K562 (cell line): ENCODE measurements around the gene FBN1. TPM values are rescaled to one million over a fixed set of nuclear protein-coding genes. Genes with fewer than 3 reads are reported as not detected.

Experiments
- ATAC-seq: fragments of 200-7000 bp; cut with Tn5 transposase; 3 replicates; pipeline ENCODE4 v1.9.1; 2020; ENCODE audit warnings: moderate library complexity
- BruUV-seq: library from RNA; stranded (reverse); fragments of 400-500 nt; replicated peaks from 2 replicates; lab custom pipeline; 2021; lab: Mats Ljungman, UMichigan
- CTCF ChIA-PET: fragments of 300-600 bp; formaldehyde crosslinking; extraction: SDS; loops from one replicate; lab custom pipeline; 2021; ENCODE audit warnings: low intra/inter-chr PET ratio; lab: Yijun Ruan, JAX
- POLR2A ChIA-PET: fragments of 300-600, 350-650 bp; sonication (Branson Sonifier 250); formaldehyde crosslinking; extraction: SDS; loops from one replicate; lab custom pipeline; 2021; ENCODE audit warnings: antibody characterized with exemption, inconsistent platforms; lab: Yijun Ruan, JAX
- DNase-seq, 4 experiments: peaks; one replicate each; pipeline versions ENCODE4 v3.0.0 to v3.0.0-alpha.2; 2011 to 2018; ENCODE audit warnings: low spot score in 3 of 4, mixed read lengths in 3 of 4; ENCODE audit errors: extremely low read depth in 1 of 4
- FAIRE-seq: peaks from 2 replicates; lab custom pipeline; 2011; peaks lifted over from hg19 to GRCh38; lab: Jason Lieb, UNC
- H2AFZ ChIP-seq: 2 replicates; pipeline ENCODE4 v1.6.0; 2011; ENCODE audit warnings: low read depth, low read length, control low read depth, inconsistent platforms
- H3K27ac ChIP-seq: fragments of 200-600 bp; 3 replicates; pipeline ENCODE4 v1.8.0; 2011; ENCODE audit warnings: low read depth, mild to moderate bottlenecking, control low read depth, inconsistent platforms, low read length, moderate library complexity, mixed read lengths; ENCODE audit errors: extremely low read depth
- H3K27me3 ChIP-seq, 2 experiments: fragments of 300-600 bp in 1 of 2; 2 replicates in 1 of 2; 3 replicates in 1 of 2; pipeline versions ENCODE4 v1.6.0 to v1.8.0; 2011; ENCODE audit warnings: inconsistent platforms in 2 of 2, low read length in 2 of 2, mild to moderate bottlenecking in 1 of 2, mixed read lengths in 1 of 2, moderate library complexity in 1 of 2; ENCODE audit not compliant: control insufficient read depth in 2 of 2, insufficient read depth in 2 of 2
- H3K36me3 ChIP-seq: fragments of 300-600 bp; 3 replicates; pipeline ENCODE4 v1.8.0; 2011; ENCODE audit warnings: mild to moderate bottlenecking, low read length, inconsistent platforms; ENCODE audit not compliant: control insufficient read depth, insufficient read depth
- H3K4me1 ChIP-seq, 2 experiments: fragments of 200-600 bp in 1 of 2; replicated peaks in 1 of 2; 2 replicates in 1 of 2; 3 replicates in 1 of 2; pipeline versions ENCODE4 v1.5.1 to v1.8.0; 2011; ENCODE audit warnings: inconsistent platforms in 2 of 2, low read length in 2 of 2, mild to moderate bottlenecking in 1 of 2, mixed read lengths in 1 of 2, moderate library complexity in 1 of 2; ENCODE audit not compliant: control insufficient read depth in 2 of 2, insufficient read depth in 2 of 2
- H3K4me2 ChIP-seq: 2 replicates; pipeline ENCODE4 v1.6.1; 2011; ENCODE audit warnings: low read length, control low read depth, inconsistent platforms, mixed read lengths; ENCODE audit not compliant: insufficient read depth
- H3K4me3 ChIP-seq: fragments of 200-600 bp; sonication (generic), shearing (Covaris generic); 2 replicates; pipeline ENCODE4 v1.5.1; 2016; ENCODE audit warnings: control low read depth, inconsistent platforms
- H3K79me2 ChIP-seq: fragments of 200-600 bp; 3 replicates; pipeline ENCODE4 v1.8.0; 2011; ENCODE audit warnings: low read length, inconsistent platforms; ENCODE audit not compliant: control insufficient read depth, insufficient read depth
- H3K9ac ChIP-seq, 2 experiments: 2 replicates each; pipeline versions ENCODE4 v1.6.0 to v1.6.1; 2011; ENCODE audit warnings: low read depth in 2 of 2, low read length in 2 of 2, control low read depth in 1 of 2, inconsistent platforms in 1 of 2, mild to moderate bottlenecking in 1 of 2, mixed read lengths in 1 of 2; ENCODE audit not compliant: insufficient read depth in 1 of 2
- H3K9me1 ChIP-seq: one replicate; pipeline ENCODE4 v1.6.0; 2011; ENCODE audit warnings: inconsistent platforms, mild to moderate bottlenecking, low read length, moderate library complexity; ENCODE audit not compliant: control insufficient read depth, insufficient read depth
- H3K9me3 ChIP-seq: replicated peaks from 2 replicates; pipeline ENCODE4 v1.5.1; 2011; ENCODE audit warnings: low read depth, low read length, inconsistent platforms; ENCODE audit not compliant: control insufficient read depth, insufficient read depth
- H4K20me1 ChIP-seq: replicated peaks from 2 replicates; pipeline ENCODE4 v1.6.1; 2011; ENCODE audit warnings: low read length, inconsistent platforms, mixed read lengths; ENCODE audit not compliant: control insufficient read depth, insufficient read depth
- ETV1 ChIP-seq: fragments of 450-650 bp; conservative IDR thresholded peaks from 2 replicates; pipeline ENCODE4 v1.6.1; 2016; ENCODE audit warnings: missing genetic modification characterization, control low read depth, low read depth, missing compliant biosample characterization
- GABPB1 ChIP-seq: sonication (generic); formaldehyde crosslinking; IDR thresholded peaks from 2 replicates; pipeline ENCODE4 v1.8.0; 2022; ENCODE audit warnings: mild to moderate bottlenecking, missing genetic modification reagents
- GTF2F1 ChIP-seq: IDR thresholded peaks from 2 replicates; pipeline ENCODE4 v1.6.1; 2011; ENCODE audit warnings: low read depth, low read length, improper control_type of control experiment
- NR2F6 ChIP-seq: fragments of 450-650 bp; formaldehyde crosslinking; IDR thresholded peaks from 2 replicates; pipeline ENCODE4 v1.4.0; 2020; ENCODE audit warnings: mild to moderate bottlenecking
- SFPQ ChIP-seq: fragments of 200-400 bp; formaldehyde crosslinking; IDR thresholded peaks from 2 replicates; pipeline ENCODE4 v1.6.1; 2017; ENCODE audit warnings: mild to moderate bottlenecking, low read depth, low read length, moderate library complexity
- WGBS: fragments of 100-300 bp; shearing (Covaris generic); methylation state at CpG from one replicate; pipeline ENCODE4 v1.1.6; 2016; ENCODE audit warnings: low coverage, mixed read lengths; ENCODE audit not compliant: insufficient coverage; ENCODE audit errors: missing lambda C conversion rate; 5-methylcytosine and 5-hydroxymethylcytosine counted together
- in situ Hi-C: fragments of 300-500 bp; cut with MboI; formaldehyde crosslinking; loops from 4 replicates; pipeline ENCODE4 v1.15.0; 2018; ENCODE audit warnings: inconsistent platforms, mixed read lengths
- intact Hi-C: fragments of 100-400 bp; cut with micrococcal nuclease; formaldehyde crosslinking; loops from 2 replicates; pipeline ENCODE4 v1.14.2; 2022
- polyA plus RNA-seq, 8 experiments: library from polyadenylated mRNA; depleted of rRNA in 4 of 8; stranded (reverse) in 5 of 8; unstranded in 3 of 8; fragments of >200 nt; fragmentation: Nextera tagmentation in 2 of 8; fragmentation: Illumina TruSeq in 1 of 8; extraction: Ambion mirVana in 2 of 8; extraction: Trizol in 1 of 8; gene quantifications; 2 replicates each; pipeline versions ENCODE4 v1.2.1 to v1.2.3, GENCODE V29; 2011 to 2014; ENCODE audit warnings: inconsistent platforms in 1 of 8, missing spikeins in 1 of 8
- total RNA-seq, 7 experiments: library from RNA; depleted of rRNA in 6 of 7; stranded (reverse); fragments of >200 nt in 6 of 7; fragmentation: Illumina TruSeq in 2 of 7; extraction: Trizol in 2 of 7; gene quantifications; 2 replicates each; pipeline versions ENCODE4 v1.2.1 to v1.2.3, GENCODE V29; 2011 to 2021; ENCODE audit warnings: low replicate concordance in 1 of 7

Gene FBN1
- total and polyA plus RNA-seq, 9 of the 15 experiments (the other 6 are each of a cell fraction or from before 2014, with no cell fraction given), result 0.15 to 1.2 (median 0.60) TPM

GRCh38 chr15:48547286-48547685 lies 98.2 kb downstream of the FBN1 start:
- TF ChIP-seq GABPB1 (CRISPR knock-in tag), result no peak
- no peak for TF ChIP-seq SFPQ
- TF ChIP-seq NR2F6 (CRISPR knock-in tag), result no peak
- no peak for TF ChIP-seq ETV1 (tag)
- TF ChIP-seq GTF2F1, result no peak
- ChIA-PET POLR2A (no interaction called here), CTCF (no interaction called here)
- Histone ChIP-seq H3K4me3 (no peak overlapping the region), H3K9me1 (no peaks in the 10 kb centered on the region), H3K27ac (no peak overlapping the region), H3K36me3 (no peaks in the 10 kb centered on the region), H4K20me1 (no peaks in the 10 kb centered on the region), H3K9ac (no peak overlapping the region), H3K4me2 (no peak overlapping the region), H3K79me2 (no peaks in the 10 kb centered on the region), H3K4me1 (0 out of 5 replicates have a peak, but pooled peaks cover 0 to 6% of the 10 kb centered on the region in 2 experiments), H3K27me3 (peaks cover 5 to 6% of the 10 kb centered on the region in 2 experiments; a peak in 2 of 5 replicates), H2AFZ (no peak overlapping the region), H3K9me3 (no peaks in the 10 kb centered on the region)
- FAIRE-seq (no peak), DNase-seq (no peak), ATAC-seq (no peak)
- intact Hi-C loops (no loop called here), in situ Hi-C loops (no loop called here)
- no TSS peak for BruUV-seq
- WGBS, result 24% methylated on average over 4 of the region's 4 CpGs
